H54 (cell line): ENCODE results near the gene RMDN2.
"Not testable (repeated sequence)": the region's sequence is repeated elsewhere in the genome, so short reads cannot be mapped to it uniquely, and the experiment has no call there.

Source experiments
- DNase-seq: peaks from one replicate; pipeline ENCODE4 v3.0.0; 2011; ENCODE audit warnings: low spot score, mixed read lengths; ENCODE audit not compliant: insufficient read length
- FAIRE-seq: peaks from 3 replicates; lab custom pipeline; 2011; peaks lifted over from hg19 to GRCh38; lab: Jason Lieb, UNC
- POLR2A ChIP-seq: IDR thresholded peaks from 2 replicates; pipeline ENCODE4 v1.6.1; 2011; ENCODE audit warnings: low read depth, mild to moderate bottlenecking, low read length

Gene RMDN2

DNA sequence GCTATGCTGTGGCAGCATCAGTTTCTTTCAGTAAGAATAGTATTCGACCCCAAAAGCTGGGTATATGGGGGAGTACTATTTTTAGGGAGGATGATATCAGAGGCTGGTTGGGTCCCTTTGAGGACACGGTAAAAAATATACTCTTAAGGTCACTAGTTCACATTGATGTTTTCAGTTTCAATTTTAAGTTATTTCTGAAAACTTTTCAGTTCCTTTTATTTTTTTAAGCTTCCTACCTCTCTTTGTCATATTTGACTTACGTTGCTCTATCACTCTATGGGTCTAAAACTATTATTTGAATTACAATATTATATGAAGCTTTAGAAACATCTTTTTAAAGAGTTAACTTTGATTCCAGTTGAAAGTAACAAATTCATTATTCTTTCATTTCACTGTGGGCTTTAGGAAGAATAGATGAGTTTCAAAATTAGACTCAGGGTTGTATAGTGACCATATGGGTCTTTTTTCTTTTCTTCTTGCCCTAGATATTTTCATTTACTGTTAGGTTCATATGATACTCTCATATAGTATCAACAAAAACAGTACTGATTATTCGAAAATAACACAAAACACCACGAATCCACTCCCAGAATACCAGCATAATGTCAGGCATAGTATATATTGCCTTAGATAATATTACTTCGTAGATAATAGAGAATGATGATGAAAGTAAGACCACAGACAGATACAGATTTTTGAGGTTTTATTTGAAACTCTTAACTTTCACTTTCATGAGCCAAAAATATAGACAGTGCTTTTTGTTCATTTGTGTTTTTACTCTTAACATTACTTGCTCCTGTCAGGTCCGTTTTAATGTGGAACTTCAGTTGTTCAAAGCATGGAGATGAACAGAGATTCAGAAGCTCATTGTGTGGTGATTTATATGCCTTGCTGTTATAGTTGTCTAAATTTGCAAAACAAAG, 9.8 kb downstream of the RMDN2 start:
- FAIRE-seq (no peak), DNase-seq (no peak)
- TF ChIP-seq POLR2A: no peak

DNA sequence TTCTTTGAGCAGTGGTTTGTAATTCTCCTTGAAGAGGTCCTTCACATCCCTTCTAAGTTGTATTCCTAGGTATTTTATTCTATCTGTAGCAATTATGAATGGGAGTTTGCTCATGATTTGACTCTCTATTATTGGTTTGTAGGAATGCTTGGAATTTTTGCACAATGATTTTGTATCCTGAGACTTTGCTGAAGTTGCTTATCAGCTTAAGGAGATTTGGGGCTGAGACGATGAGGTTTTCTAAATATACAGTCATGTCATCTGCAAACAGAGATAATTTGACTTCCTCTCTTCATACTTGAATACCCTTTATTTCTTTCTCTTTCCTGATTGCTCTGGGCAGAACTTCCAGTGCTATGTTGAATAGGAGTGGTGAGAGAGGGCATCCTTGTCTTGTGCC, 12.5 kb downstream of the RMDN2 start:
- not testable (repeated sequence) for FAIRE-seq, DNase-seq

DNA sequence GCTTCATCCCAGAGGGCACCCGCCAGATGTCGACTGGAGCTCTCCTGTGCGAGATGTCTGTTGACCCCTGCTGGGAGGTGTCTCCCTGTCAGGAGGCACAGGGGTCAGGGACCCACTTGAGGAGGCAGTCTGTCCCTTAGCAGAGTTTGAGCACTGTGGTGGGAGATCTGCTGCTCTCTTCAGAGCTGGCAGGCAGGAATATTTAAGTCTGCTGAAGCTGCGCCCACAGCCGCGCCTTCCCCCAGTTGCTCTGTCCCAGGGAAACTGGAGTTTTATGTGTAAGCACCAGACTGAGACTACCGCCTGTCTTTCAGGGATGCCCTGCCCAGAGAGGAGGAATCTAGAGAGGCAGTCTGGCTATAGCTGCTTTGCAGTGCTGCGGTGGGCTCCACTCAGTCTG, 16.2 kb downstream of the RMDN2 start:
- DNase-seq, FAIRE-seq: not testable (repeated sequence)

DNA sequence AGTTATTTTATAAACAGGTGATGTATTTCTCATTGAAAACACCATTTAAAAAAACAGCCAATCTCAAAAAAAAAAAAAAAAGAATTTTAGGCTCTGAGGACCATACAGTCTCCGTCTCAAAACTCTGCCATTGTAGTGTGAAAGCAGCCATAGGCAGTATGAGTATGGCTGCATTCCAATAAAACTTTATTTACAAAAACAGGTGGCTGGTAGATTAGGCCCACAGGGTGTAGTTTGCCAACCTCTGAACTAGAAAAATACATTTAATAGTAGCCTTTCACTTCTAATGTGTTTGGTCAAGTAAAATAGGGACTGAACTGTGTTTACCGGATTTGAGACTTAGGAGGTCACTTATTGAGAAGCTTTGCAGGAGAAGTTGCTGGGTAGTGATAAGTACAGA, 19.2 kb downstream of the RMDN2 start:
- FAIRE-seq (no peak), DNase-seq (no peak)
- TF ChIP-seq POLR2A: no peak

DNA sequence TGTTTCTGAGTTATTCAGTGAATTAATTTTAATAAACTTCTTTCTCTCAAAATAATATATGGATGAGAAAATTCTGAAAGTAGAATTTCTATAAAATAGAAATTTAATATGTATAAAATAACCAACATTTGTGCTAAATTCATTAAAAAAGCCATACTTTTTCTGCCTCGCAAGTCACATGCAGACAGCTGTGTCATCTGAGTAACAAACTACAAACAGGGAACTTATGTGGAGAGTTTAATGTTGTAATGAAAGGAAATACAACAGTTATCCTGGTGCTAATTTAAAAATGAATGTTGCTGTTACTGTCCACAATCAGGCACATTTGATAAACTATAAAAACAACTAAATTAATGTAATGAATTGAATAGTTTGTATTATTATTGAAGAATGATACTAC, 22.2 kb downstream of the RMDN2 start:
- TF ChIP-seq POLR2A: no peak
- no peak for FAIRE-seq
- DNase-seq: no peak

DNA sequence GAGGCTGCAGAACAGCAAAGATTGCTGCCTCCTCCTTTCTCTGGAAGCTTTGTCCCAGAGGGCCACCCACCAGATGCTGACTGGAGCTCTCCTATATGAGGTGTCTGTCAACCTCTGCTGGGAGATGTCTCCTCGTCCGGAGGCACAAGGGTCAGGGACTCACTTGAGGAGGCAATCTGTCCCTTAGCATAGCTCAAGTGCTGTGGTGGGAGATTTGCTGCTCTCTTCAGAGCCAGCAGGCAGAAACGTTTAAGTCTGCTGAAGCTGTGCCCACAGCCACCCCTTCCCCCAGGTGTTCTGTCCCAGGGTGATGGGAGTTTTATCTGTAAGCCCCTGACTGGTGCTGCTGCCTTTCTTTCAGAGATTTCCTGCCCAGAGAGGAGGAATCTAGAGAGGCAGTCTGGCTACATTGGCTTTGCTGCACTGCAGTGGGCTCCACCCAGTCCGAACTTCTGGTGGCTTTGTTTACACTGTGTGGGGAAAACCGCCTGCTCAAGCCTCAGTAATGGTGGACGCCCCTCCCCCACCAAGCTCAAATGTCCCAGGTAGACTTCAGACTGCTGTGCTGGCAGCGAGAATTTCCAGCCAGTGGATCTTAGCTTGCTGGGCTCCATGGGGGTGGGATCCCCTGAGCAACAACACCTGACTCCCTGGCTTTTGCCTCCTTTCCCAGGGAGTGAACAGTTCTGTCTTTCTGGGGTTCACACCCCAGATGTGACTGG, 37.1 kb downstream of the RMDN2 start:
- DNase-seq, FAIRE-seq: not testable (repeated sequence)

DNA sequence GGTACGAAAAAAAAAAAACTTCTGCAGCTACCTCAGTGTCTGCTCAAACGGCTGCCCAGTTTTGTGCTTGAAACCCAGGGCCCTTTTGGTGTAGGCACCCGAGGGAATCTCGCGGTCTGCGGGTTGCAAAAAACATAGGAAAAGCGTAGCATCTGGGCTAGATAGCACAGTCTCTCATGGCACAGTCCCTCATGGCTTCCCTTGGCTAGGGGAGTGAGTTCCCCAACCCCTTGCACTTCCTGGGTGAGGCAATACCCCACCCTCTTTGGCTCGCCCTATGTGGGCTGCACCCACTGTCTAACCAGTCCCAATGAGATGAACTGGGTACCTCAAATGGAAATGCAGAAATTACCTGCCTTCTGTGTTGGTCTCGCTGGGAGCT, 37.6 kb downstream of the RMDN2 start:
- FAIRE-seq, DNase-seq: not testable (repeated sequence)

DNA sequence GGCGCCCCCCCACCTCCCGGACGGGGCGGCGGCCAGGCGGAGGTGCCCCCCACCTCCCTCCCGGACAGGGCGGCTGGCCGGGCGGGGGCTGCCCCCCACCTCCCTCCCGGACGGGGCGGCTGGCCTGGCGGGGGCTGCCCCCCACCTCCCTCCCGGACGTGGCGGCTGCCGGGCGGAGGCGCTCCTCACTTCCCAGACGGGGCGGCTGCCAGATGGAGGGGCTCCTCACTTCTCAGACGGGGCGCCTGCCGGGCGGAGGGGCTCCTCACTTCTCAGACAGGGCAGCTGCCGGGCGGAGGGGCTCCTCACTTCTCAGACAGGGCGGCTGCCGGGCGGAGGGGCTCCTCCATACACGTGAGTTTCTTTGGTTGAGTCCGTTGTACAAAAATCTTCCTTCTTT, 38.8 kb downstream of the RMDN2 start:
- FAIRE-seq, DNase-seq: not testable (repeated sequence)

DNA sequence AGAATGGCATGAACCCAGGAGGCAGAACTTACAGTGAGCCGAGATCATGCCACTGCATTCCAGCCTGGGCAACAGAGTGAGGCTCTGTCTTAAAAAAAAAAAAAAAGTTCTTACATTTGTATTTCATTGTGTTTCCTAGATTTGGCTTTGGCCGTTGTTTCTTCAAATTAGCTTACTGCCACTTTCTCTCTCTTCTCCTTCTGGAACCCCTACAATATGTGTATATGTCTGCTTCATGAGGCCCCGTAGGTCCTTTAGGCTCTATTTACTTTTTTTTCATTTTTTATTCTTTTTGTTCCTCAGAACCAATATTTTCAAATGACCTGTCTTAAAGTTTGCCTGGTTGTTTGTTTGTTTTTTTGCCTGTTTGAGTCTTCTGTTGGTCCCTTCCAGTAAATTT, 41.2 kb downstream of the RMDN2 start:
- no peak for FAIRE-seq
- no peak for DNase-seq
- no peak for TF ChIP-seq POLR2A

DNA sequence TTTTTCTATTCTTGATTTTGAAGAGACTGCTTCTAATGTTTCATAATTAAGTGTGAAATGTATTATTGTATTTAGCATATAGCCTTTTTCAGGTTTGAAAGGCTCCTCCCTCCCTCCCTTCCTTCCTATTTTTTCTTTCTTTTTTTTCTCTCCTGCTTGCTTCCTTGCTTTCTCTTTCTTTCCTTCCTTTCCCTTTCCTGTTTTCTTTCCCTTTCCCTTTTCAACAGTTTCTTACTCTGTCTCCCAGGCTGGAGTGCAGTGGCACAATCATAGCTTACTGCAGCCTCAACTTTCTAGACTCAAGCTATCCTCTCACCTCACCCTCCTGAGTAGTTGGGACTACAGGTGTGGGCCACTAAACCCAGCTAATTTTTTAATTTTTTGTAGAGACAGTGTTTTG, 44.6 kb downstream of the RMDN2 start:
- DNase-seq (no peak), FAIRE-seq (no peak)
- TF ChIP-seq POLR2A: no peak

DNA sequence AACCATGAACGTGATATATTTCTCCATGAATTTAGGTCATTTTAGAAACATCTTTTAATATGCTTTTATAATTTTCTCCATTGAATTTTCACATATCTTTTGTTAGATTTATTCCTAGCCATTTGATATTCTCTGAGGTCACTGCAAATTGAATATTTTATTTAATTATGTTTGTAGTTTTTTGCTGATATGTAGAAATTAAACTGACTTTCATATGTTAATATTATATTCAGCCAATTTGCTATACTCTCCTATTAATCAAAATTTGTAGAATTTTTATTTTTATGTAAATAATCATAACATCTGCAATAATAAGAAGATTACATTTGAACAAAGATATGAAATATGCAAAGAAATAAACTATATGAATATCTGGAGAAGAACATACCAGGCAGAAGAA, 46.9 kb downstream of the RMDN2 start:
- no peak for TF ChIP-seq POLR2A
- no peak for FAIRE-seq

DNA sequence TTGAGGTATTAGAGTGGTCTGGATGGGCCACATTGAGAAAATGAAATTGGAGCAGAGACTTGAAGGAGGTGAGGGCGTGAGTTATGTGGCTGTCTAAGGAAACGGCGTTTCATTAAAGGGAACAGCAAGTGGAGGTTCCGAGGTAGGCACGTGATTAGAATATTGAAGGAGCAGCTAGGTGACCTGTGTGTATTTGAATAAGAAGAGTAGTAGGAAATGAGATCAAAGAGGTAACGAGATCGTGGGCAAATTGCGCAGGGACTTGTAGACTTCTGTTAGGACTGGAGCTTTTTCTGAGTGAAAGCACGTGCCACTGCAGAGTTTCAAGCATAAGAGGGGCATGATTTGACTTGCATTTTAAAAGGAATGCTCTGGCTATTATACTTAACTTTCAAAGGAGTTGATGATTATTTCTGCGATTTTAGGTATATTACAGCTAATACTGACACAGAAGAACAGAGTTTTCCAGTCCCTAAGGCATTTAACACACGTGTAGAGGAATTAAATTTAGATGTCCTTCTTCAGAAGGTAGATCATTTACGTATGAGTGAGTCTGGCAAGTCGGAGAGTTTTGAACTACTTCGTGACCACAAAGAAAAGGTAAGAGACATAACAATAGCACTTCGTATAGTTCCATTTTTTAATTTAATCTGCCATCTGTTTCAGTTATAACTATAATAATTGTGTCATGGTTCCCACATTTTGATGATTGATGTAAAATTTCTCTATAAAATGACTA, 48.7 kb downstream of the RMDN2 start:
- DNase-seq (no peak), FAIRE-seq (no peak)
- no peak for TF ChIP-seq POLR2A

More for the DNA sequence above, 46.9 kb downstream of the RMDN2 start:
- DNase-seq: no peak

DNA sequence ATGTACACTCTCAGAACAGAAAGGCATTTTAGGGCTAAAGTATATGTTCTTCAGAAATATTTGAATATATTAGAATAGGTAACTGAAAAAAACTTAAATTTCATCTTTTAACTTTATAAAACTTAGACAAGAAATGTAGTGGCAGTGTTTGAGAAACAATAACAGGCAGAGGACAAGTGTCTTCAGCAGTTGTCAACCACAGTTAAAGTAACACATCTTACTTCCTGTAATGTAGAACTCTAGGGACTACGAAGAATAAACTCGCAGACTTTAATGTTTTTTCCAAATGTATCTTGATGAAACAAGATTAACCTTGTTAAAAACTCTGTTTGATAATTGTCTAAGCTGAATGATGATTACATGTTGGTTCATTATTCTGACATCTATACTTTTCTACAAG, 50.7 kb downstream of the RMDN2 start:
- FAIRE-seq (no peak), DNase-seq (no peak)
- no peak for TF ChIP-seq POLR2A

DNA sequence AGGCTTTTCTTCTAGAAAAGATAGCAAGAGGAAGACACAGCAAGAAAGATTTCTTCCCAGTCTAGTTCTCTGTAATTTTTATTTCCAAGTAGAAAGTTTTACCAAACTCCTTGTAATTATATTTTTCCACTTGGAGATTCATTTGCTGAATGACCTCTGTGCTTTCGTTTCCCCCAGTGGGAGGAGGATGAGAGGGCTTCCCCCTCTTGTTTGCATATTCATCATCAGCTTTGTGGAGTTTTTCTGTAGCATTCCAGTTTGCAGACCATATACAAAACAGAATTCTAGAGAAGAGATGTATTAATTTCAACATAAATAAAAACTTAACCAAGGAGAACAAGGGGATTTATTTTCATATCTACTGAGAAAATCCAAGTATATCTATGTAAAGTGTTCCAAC, 51.3 kb downstream of the RMDN2 start:
- no peak for TF ChIP-seq POLR2A
- no peak for DNase-seq
- FAIRE-seq: no peak
